Stimulated activated CD4-positive, alpha-beta T cell treated with anti-CD3 and anti-CD28 coated beads, Interleukin-4, amount 100 ng/mL, for 1 hour (primary cell): ENCODE data around the gene GYPE.
A peak's percentile ranks its signal among the peaks of the same experiment; 100 is the strongest.
"Not testable (repeated sequence)": the region's sequence is repeated elsewhere in the genome, so short reads cannot be mapped to it uniquely, and the experiment has no call there.

Experiments used
- DNase-seq: peaks from one replicate; pipeline ENCODE4 v3.0.0-alpha.2; 2020

The GYPE gene

GRCh38 chr4:143905440-143905839, at the start of gene GYPE:
Gene GYPE (minus strand): TSS chr4:143905559. CDS start chr4:143905507, 52 bp downstream.
- not testable (repeated sequence) for DNase-seq

GRCh38 chr4:143951458-143951972, 46.2 kb upstream of the GYPE start:
- not testable (repeated sequence) for DNase-seq

GRCh38 chr4:143950967-143951366, 45.6 kb upstream of the GYPE start:
- not testable (repeated sequence) for DNase-seq

GRCh38 chr4:143950185-143950584, 44.8 kb upstream of the GYPE start:
- DNase-seq, result not testable (repeated sequence)

- not testable (repeated sequence) for DNase-seq
Observed at GRCh38 chr4:143947493-143947892, 42.1 kb upstream of the GYPE start.

GRCh38 chr4:143940708-143941107, 35.3 kb upstream of the GYPE start:
- DNase-seq, result not testable (repeated sequence)

GRCh38 chr4:143939528-143939927, 34.2 kb upstream of the GYPE start:
- DNase-seq, result no peak

- DNase-seq, result not testable (repeated sequence)
Observed at GRCh38 chr4:143938890-143939289, 33.5 kb upstream of the GYPE start.

- no peak for DNase-seq
Observed at GRCh38 chr4:143921181-143921580, 15.8 kb upstream of the GYPE start.

GRCh38 chr4:143916485-143916884, 11.1 kb upstream of the GYPE start:
- DNase-seq, result not testable (repeated sequence)

- DNase-seq, result not testable (repeated sequence)
Observed at GRCh38 chr4:143912478-143912877, 7.1 kb upstream of the GYPE start.

- peak; percentile 50 for DNase-seq
Observed at GRCh38 chr4:143911528-143912417, 6.4 kb upstream of the GYPE start.

- not testable (repeated sequence) for DNase-seq
Observed at GRCh38 chr4:143910906-143911305, 5.5 kb upstream of the GYPE start.

- peak; percentile 8 for DNase-seq
Observed at GRCh38 chr4:143907811-143908210, 2.5 kb upstream of the GYPE start.

- not testable (repeated sequence) for DNase-seq
Observed at GRCh38 chr4:143904431-143904830, 928 bp downstream of the GYPE start.

- DNase-seq, result not testable (repeated sequence)
Observed at GRCh38 chr4:143890323-143890722, 15.0 kb downstream of the GYPE start.

- DNase-seq, result not testable (repeated sequence)
Observed at GRCh38 chr4:143888189-143888588, 17.2 kb downstream of the GYPE start.

GRCh38 chr4:143884965-143885364, 20.4 kb downstream of the GYPE start:
- DNase-seq, result not testable (repeated sequence)

GRCh38 chr4:143883529-143883928, 21.8 kb downstream of the GYPE start:
- no peak for DNase-seq

GRCh38 chr4:143882892-143883291, 22.5 kb downstream of the GYPE start:
- DNase-seq, result no peak

GRCh38 chr4:143879561-143879960, 25.8 kb downstream of the GYPE start:
- not testable (repeated sequence) for DNase-seq

- DNase-seq, result not testable (repeated sequence)
Observed at GRCh38 chr4:143875357-143875756, 30.0 kb downstream of the GYPE start.

- DNase-seq, result not testable (repeated sequence)
Observed at GRCh38 chr4:143870523-143871268, 34.7 kb downstream of the GYPE start.
